Left colon (tissue), 2 donors: ENCODE data around the gene GOLGA6L1. TPM values are rescaled to one million over a fixed set of nuclear protein-coding genes. Genes with fewer than 3 reads are reported as not detected.
"Not testable (repeated sequence)": the region's sequence is repeated elsewhere in the genome, so short reads cannot be mapped to it uniquely, and the experiment has no call there.

Experiments
- ATAC-seq: fragments of 200-7000 bp; cut with Tn5 transposase; one replicate; pipeline ENCODE4 v1.9.1; 2020; ENCODE audit warnings: mild to moderate bottlenecking, moderate library complexity
- DNase-seq, 2 donors: peaks; one replicate each; pipeline ENCODE4 v3.0.0-alpha.2; 2020
- intact Hi-C, 2 donors: fragments of 100-400 bp; cut with DNase I in 1 of 2; cut with micrococcal nuclease in 1 of 2; formaldehyde crosslinking; loops; one replicate each; pipeline versions ENCODE4 v1.11.2 to v1.14.0; 2022; cut with DNase I, micrococcal nuclease
- long read RNA-seq: library from polyadenylated mRNA; unstranded; transcript quantifications from one replicate; pipeline ENCODE4 v2.0.0, GENCODE V29; 2021
- total RNA-seq, 2 donors: library from RNA; stranded (reverse); fragmentation: NEBNext Ultra II Directional; extraction: Animal tissue kit (Norgen Biotek cat#: 25700); gene quantifications; one replicate each; pipeline ENCODE4 v1.2.1, GENCODE V29; 2021
- donor health status: DM: no; HTN: no; CAD: no.
- donor health status: DM: yes; HTN: yes; CAD: no.

Gene GOLGA6L1
- not detected for total RNA-seq
- long read RNA-seq = 0 reads

DNA sequence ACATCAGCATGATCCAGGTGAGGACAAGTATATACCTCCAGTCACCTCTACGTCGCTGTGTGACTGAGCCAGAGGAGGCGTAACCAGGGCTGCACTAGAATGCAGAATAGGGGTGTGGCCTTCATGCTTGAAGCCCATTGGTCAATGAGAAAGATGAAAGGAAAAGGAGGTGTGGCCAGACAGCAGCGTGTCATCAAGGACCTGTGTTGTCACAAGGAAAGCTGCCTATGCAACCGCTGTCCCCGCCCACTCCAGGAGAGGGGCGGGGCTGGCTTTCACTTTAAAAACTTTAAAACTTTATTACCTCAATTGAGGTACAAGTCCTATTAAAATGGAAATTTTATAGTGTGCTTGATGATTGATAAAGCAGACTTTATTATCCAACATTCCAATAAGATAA is at the start of gene GOLGA6L1:
Gene GOLGA6L1, minus strand, starts transcription at position 101 of the 400 bp plus-strand sequence. Its CDS starts 91 bp downstream, at position 10.
- DNase-seq, intact Hi-C loops, ATAC-seq: not testable (repeated sequence)

GRCh38 chr15:23181201-23181600 is 44.6 kb upstream of the GOLGA6L1 start:
- ATAC-seq, intact Hi-C loops, DNase-seq: not testable (repeated sequence)

GRCh38 chr15:23180547-23180927 is 43.9 kb upstream of the GOLGA6L1 start:
- not testable (repeated sequence) for ATAC-seq, DNase-seq

GRCh38 chr15:23179768-23180546 is 43.3 kb upstream of the GOLGA6L1 start:
- intact Hi-C loops, DNase-seq, ATAC-seq: not testable (repeated sequence)

More at GRCh38 chr15:23180547-23180927, 43.9 kb upstream of the GOLGA6L1 start:
- intact Hi-C loops = not testable (repeated sequence)

DNA sequence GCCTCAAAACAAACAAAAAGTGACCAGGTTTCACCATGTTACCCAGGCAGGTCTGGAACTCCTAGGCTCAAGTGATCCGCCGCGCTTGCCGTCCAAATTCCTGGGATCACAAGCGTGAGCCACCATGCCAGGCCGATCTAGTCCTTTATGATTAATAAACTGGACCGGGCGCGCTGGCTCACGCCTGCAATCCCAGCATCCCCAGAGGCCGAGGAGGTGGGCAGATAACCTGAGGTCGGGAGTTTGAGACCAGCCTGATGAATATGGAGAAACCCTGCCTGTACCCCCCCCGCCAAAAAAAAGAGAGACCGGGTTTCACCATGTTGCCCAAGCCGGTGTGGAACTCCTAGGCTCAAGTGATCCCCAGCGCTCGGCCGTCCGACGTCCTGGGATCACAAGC is 40.1 kb upstream of the GOLGA6L1 start:
- ATAC-seq, DNase-seq, intact Hi-C loops: not testable (repeated sequence)

GRCh38 chr15:23175606-23176005 is 39.0 kb upstream of the GOLGA6L1 start:
- intact Hi-C loops, ATAC-seq: not testable (repeated sequence)
- DNase-seq = peak in 1 of 2 donors; percentile 16

- ATAC-seq, DNase-seq, intact Hi-C loops: not testable (repeated sequence)
Measured at GRCh38 chr15:23174609-23175140, 38.1 kb upstream of the GOLGA6L1 start.

DNA sequence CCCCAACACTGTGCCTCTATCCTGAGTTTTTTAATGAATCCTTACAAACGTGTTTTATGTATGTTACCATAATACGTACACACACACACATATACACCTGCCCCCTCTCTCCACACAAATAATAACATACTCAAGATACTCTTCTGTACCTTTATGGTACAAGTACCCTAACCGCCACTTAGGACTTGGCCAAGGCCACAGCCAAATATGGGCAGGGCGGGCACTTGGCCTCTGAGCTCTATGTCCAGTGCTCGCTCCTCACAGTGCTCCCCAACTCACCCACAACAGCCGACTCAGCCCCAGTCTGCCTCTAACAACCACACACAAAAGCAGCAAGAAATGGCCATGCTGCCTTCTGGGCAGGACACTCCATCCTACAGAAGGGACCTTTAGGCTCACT is 3.8 kb downstream of the GOLGA6L1 start:
- ATAC-seq, intact Hi-C loops: not testable (repeated sequence)

GRCh38 chr15:23118208-23118607 is 18.4 kb downstream of the GOLGA6L1 start:
- no peak for DNase-seq
- ATAC-seq = no peak
- intact Hi-C loops = no loop called here

More for the DNA sequence above, 3.8 kb downstream of the GOLGA6L1 start:
- DNase-seq = not testable (repeated sequence)

DNA sequence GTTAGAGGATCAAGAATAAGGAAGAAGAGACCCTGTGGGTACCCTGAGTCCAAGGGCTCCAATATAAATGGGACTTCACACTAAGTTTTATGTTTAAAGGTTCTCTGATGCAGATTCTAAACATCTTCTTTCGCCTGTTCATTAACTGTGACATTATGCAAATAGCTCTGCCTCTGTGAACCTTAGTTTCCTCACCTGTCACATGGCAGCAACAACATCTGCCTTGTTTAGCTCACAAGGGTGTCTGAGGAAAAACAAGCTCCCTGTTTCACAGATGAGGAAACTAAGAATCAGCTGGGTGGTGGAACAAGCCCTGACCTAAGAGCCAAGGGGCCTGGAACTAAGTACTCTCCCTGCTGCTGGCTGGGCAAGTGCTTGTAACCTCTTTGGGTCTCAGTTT is 40.8 kb downstream of the GOLGA6L1 start:
- ATAC-seq (no peak), DNase-seq (no peak)
- intact Hi-C loops = no loop called here

DNA sequence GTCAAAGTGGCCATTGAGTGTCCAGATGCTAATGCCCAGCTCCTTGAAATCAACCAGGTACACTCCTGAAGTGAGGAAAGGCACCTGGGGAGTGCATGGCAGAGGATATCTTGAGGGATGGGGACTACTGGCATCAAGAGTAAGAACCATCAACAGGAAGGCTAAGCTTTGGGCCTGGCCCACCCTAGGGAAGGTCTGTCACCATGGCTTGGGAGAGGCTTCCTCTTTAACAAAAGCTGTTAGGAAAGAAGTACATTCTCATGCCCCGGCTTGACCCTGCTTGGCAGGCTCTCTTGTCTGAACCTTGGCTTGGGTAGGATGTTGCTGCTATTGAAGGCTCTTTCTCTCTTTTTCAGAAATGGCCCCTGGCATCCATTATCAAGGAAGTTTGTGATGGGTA is 53.5 kb downstream of the GOLGA6L1 start:
- no peak for DNase-seq
- ATAC-seq = no peak
- intact Hi-C loops = no loop called here

DNA sequence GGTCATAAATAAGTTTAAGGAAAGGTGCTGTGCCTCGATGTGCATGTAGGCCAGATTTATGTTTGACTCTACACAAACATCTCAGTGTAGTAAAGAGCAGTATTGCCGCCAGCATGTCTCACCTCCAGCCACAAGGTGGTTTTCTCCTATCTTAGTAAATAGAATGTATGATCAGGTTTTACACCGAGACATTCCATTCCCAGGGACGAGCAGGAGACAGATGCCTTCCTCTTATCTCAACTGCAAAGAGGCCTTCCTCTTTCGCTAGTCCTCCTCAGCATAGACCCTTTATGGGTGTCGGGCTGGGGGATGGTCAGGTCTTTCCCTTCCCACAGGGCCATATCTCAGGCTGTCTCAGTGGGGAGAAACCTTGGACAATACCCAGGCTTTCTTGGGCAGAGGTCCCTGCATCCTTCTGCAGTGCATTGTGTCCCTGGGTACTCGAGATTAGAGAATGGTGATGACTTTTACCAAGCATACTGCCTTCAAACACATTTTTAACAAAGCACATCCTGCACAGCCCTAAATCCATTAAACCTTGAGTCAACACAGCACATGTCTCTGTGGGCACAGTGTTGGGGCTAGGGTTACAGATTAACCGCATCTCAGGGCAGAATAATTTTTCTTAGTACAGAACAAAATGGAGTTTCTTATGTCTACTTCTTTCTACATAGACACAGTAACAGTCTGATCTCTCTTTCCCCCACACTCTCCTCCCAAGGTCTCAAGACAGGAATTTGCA is 54.5 kb downstream of the GOLGA6L1 start:
- DNase-seq, intact Hi-C loops, ATAC-seq: not testable (repeated sequence)

- intact Hi-C loops = no loop called here
- ATAC-seq = no peak
- DNase-seq = no peak
Measured at GRCh38 chr15:23081271-23081670, 55.4 kb downstream of the GOLGA6L1 start.

- DNase-seq (no peak), ATAC-seq (no peak)
- intact Hi-C loops = no loop called here
Measured at GRCh38 chr15:23079766-23080165, 56.9 kb downstream of the GOLGA6L1 start.

Other genes with a start within 250 kb of the GOLGA6L1 start
- gene CYFIP1, start 156.5 kb downstream of the GOLGA6L1 start, total RNA-seq = 100 to 1,000 TPM; 163 to 192 TPM
- gene TUBGCP5, start 97.3 kb downstream of the GOLGA6L1 start, total RNA-seq = 10 to 100 TPM; 10.0 to 13.0 TPM
- gene GOLGA6L26, start 197.4 kb upstream of the GOLGA6L1 start, total RNA-seq = not detected
- under 1 TPM; 0.09 to 0.17 TPM for gene GOLGA8S, start 217.9 kb upstream of the GOLGA6L1 start, total RNA-seq